Endothelial cell of umbilical vein (primary cell): ENCODE data around the gene GPD1.
A peak's percentile ranks its signal among the peaks of the same experiment; 100 is the strongest.

Experiments used
- CTCF ChIP-seq, 2 donors: IDR thresholded peaks; 1 replicate in 1 of 2; 2 replicates in 1 of 2; pipeline ENCODE4 v1.5.1; 2011; ENCODE audit warnings: low read length in 2 of 2, mild to moderate bottlenecking in 2 of 2, moderate library complexity in 2 of 2, control low read depth in 1 of 2, inconsistent platforms in 1 of 2, low read depth in 1 of 2; ENCODE audit not compliant: insufficient read depth in 1 of 2; ENCODE audit errors: extremely low read depth in 1 of 2
- EZH2 ChIP-seq: IDR thresholded peaks from 2 replicates; pipeline ENCODE4 v1.6.1; 2012; ENCODE audit warnings: borderline replicate concordance, low read depth, mild to moderate bottlenecking, moderate library complexity, low read length, inconsistent platforms; ENCODE audit not compliant: severe bottlenecking
- FOS ChIP-seq: IDR thresholded peaks from 2 replicates; pipeline ENCODE4 v1.6.1; 2011; ENCODE audit warnings: mild to moderate bottlenecking, low read length, moderate library complexity, borderline replicate concordance; ENCODE audit not compliant: insufficient read depth
- GATA2 ChIP-seq: IDR thresholded peaks from 2 replicates; pipeline ENCODE4 v1.7.0; 2011; ENCODE audit warnings: low read depth, mild to moderate bottlenecking, moderate library complexity, mixed read lengths, low read length; ENCODE audit not compliant: insufficient read length, insufficient read depth
- JUN ChIP-seq: IDR thresholded peaks from 2 replicates; pipeline ENCODE4 v1.6.1; 2011; ENCODE audit warnings: borderline replicate concordance, low read depth; ENCODE audit not compliant: insufficient read length, insufficient read depth
- MAX ChIP-seq: IDR thresholded peaks from 2 replicates; pipeline ENCODE4 v1.6.1; 2011; ENCODE audit not compliant: insufficient read depth, insufficient read length
- MYC ChIP-seq: IDR thresholded peaks from one replicate; pipeline ENCODE4 v1.6.1; 2011; ENCODE audit warnings: mild to moderate bottlenecking, low read depth, low read length
- POLR2A ChIP-seq: IDR thresholded peaks from 2 replicates; pipeline ENCODE4 v1.6.1; 2012; ENCODE audit warnings: low read depth, mild to moderate bottlenecking, control low read depth, low read length
- POLR2AphosphoS5 ChIP-seq: IDR thresholded peaks from 2 replicates; pipeline ENCODE4 v1.6.1; 2012; ENCODE audit warnings: low read depth, mild to moderate bottlenecking, control low read depth, low read length, moderate library complexity; ENCODE audit not compliant: insufficient read depth

- no peak for TF ChIP-seq POLR2AphosphoS5
- peak; percentile 78 to 91 for TF ChIP-seq CTCF (IDR thresholded peaks at IDR 0.05; ENCODE audit: extremely low read depth in 1 of 2, insufficient read depth in 1 of 2, low read depth in 1 of 2, low read length in 2 of 2)
- TF ChIP-seq FOS: no peak
- no peak for TF ChIP-seq EZH2
- no peak for TF ChIP-seq MYC
- TF ChIP-seq POLR2A: no peak
- TF ChIP-seq JUN: no peak
- no peak for TF ChIP-seq MAX
- TF ChIP-seq GATA2: no peak
Observed at GRCh38 chr12:50074936-50075807, 28.6 kb upstream of the GPD1 start.
